ENCODE data around the gene WDR75. TPM values are rescaled to one million over a fixed set of nuclear protein-coding genes. Genes with fewer than 3 reads are reported as not detected.

The WDR75 gene
- total RNA-seq = 33.6 and 50.5 TPM in 2 replicates

- no peak for TF ChIP-seq CTCF (conservative IDR thresholded peaks at IDR 0.05; ENCODE audit: low read depth, low read length)
These were observed at the start of gene WDR75 for GRCh38 chr2:189440947-189441708. Gene WDR75 (plus strand): TSS chr2:189441474. CDS start chr2:189441493, 19 bp downstream.

GRCh38 chr2:189393440-189394111 is 47.7 kb upstream of the WDR75 start:
- peak; percentile 88 for DNase-seq (ENCODE audit: low read depth)
- TF ChIP-seq CTCF (conservative IDR thresholded peaks at IDR 0.05; ENCODE audit: low read depth, low read length) = no peak
- no peak overlapping the region for H3K4me3 ChIP-seq (ENCODE audit: low read depth, low read length)

More at GRCh38 chr2:189440947-189441708, at the start of gene WDR75:
- peak within 1 kb of the TSS; percentile 86 for H3K4me3 ChIP-seq (ENCODE audit: low read depth, low read length)
- DNase-seq (ENCODE audit: low read depth) = peak; percentile 87

- TF ChIP-seq CTCF (conservative IDR thresholded peaks at IDR 0.05; ENCODE audit: low read depth, low read length) = no peak
- H3K4me3 ChIP-seq (ENCODE audit: low read depth, low read length) = no peak overlapping the region
- no peak for DNase-seq (ENCODE audit: low read depth)
These were observed 46.7 kb upstream of the WDR75 start for GRCh38 chr2:189394525-189394924.

- no peak for DNase-seq (ENCODE audit: low read depth)
These were observed 38.3 kb upstream of the WDR75 start for GRCh38 chr2:189402932-189403331.

GRCh38 chr2:189406586-189407233 is 34.6 kb upstream of the WDR75 start:
- no peak overlapping the region for H3K4me3 ChIP-seq (ENCODE audit: low read depth, low read length)
- no peak for DNase-seq (ENCODE audit: low read depth)
- TF ChIP-seq CTCF (conservative IDR thresholded peaks at IDR 0.05; ENCODE audit: low read depth, low read length) = no peak

More at GRCh38 chr2:189402932-189403331, 38.3 kb upstream of the WDR75 start:
- no peak overlapping the region for H3K4me3 ChIP-seq (ENCODE audit: low read depth, low read length)
- no peak for TF ChIP-seq CTCF (conservative IDR thresholded peaks at IDR 0.05; ENCODE audit: low read depth, low read length)

GRCh38 chr2:189407281-189408209 is 33.7 kb upstream of the WDR75 start:
- TF ChIP-seq CTCF (conservative IDR thresholded peaks at IDR 0.05; ENCODE audit: low read depth, low read length) = no peak
- H3K4me3 ChIP-seq (ENCODE audit: low read depth, low read length) = no peak overlapping the region
- no peak for DNase-seq (ENCODE audit: low read depth)

All from epithelial cell of proximal tubule (primary cell).